SH-SY5Y (cell line): ENCODE measurements around the gene TBCCD1.

Experiments
- GATA2 ChIP-seq: IDR thresholded peaks from 2 replicates; pipeline ENCODE4 v1.6.1; 2011; ENCODE audit warnings: mild to moderate bottlenecking, low read depth, low read length
- GATA3 ChIP-seq: IDR thresholded peaks from 2 replicates; pipeline ENCODE4 v1.6.1; 2011; ENCODE audit warnings: low read depth, mild to moderate bottlenecking, low read length, moderate library complexity

GRCh38 chr3:186612065-186612464, 44.9 kb upstream of the TBCCD1 start:
- TF ChIP-seq GATA2 (no peak), GATA3 (no peak)
